ENCODE measurements around the gene CCDC43. TPM values are rescaled to one million over a fixed set of nuclear protein-coding genes. Genes with fewer than 3 reads are reported as not detected.

The CCDC43 gene
- total and polyA plus RNA-seq, 2 of the 8 experiments (the other 6 are each of a cell fraction or from before 2014, with no cell fraction given) = 4.9 to 38.1 TPM

- DNase-seq (ENCODE audit: low read depth in 1 of 2, low spot score in 2 of 2) (no peak), FAIRE-seq (no peak)
- H3K56ac ChIP-seq (replicated peaks; ENCODE audit: insufficient read length, low read depth, low read length) = no peak overlapping the region
- no peak overlapping the region; the same call in 1 of the 2 replicates for H2BK12ac ChIP-seq (ENCODE audit: low read depth, low read length)
- H3K9ac ChIP-seq (replicated peaks in 1 of 4; ENCODE audit: extremely low read depth in 1 of 4, low read depth in 3 of 4, low read length in 3 of 4) = no peak overlapping the region
- no peak overlapping the region for H3K14ac ChIP-seq (ENCODE audit: insufficient read length)
- no peaks in the 10 kb centered on the region for H4K20me1 ChIP-seq (replicated peaks in 1 of 2; ENCODE audit: control insufficient read depth in 1 of 2, insufficient read depth in 2 of 2, low read length in 2 of 2)
- no peak overlapping the region for H3K4ac ChIP-seq (replicated peaks; ENCODE audit: insufficient read length, low read depth, low read length)
- peaks cover 0 to 4% (median under 1%) of the 10 kb centered on the region in 4 experiments; a peak in 2 of 7 replicates for H3K4me1 ChIP-seq (replicated peaks in 1 of 4; ENCODE audit: control insufficient read depth in 3 of 4, insufficient read depth in 4 of 4, low read length in 3 of 4)
- H3K18ac ChIP-seq (ENCODE audit: extremely low read depth, low read length) = no peak overlapping the region
- CTCF ChIA-PET (ENCODE audit: partially characterized antibody) = interaction anchor here (1.2 to 10.8 kb wide), 9 partner anchors 10 to 275 kb away, joined by 3 to 84 read pairs (median 5); no protein-coding TSS in a partner anchor
- H3K27me3 ChIP-seq (replicated peaks in 1 of 4; ENCODE audit: control insufficient read depth in 3 of 4, extremely low read depth in 1 of 4, insufficient read depth in 3 of 4, low read length in 3 of 4) = no peaks in the 10 kb centered on the region
- H2BK5ac ChIP-seq (ENCODE audit: low read depth, low read length) = no peak overlapping the region
- POLR2A ChIA-PET (ENCODE audit: partially characterized antibody) = interaction anchor here (1.2 kb wide), 1 partner anchor 54 kb away, joined by 4 read pairs; no protein-coding TSS in a partner anchor
- H3K36me3 ChIP-seq (ENCODE audit: control insufficient read depth in 2 of 4, insufficient read depth in 4 of 4, low read length in 3 of 4) = no peaks in the 10 kb centered on the region
- no peak overlapping the region for H2BK15ac ChIP-seq (ENCODE audit: low read length)
- H2AK5ac ChIP-seq (ENCODE audit: low read depth, low read length) = no peak overlapping the region
- H3K27ac ChIP-seq (ENCODE audit: low read depth, low read length) = no peak overlapping the region
- no peak overlapping the region for H2AFZ ChIP-seq (ENCODE audit: low read length)
- no peak overlapping the region for H4K5ac ChIP-seq (ENCODE audit: insufficient read length, low read depth, low read length)
- H2BK120ac ChIP-seq (replicated peaks; ENCODE audit: low read depth, low read length) = no peak overlapping the region
- no peaks in the 10 kb centered on the region for H3K9me3 ChIP-seq (ENCODE audit: insufficient read depth in 2 of 2, low read depth in 1 of 2, low read length in 1 of 2)
- H3K23me2 ChIP-seq (ENCODE audit: low read depth, low read length) = no peaks in the 10 kb centered on the region
- H3K23ac ChIP-seq (ENCODE audit: insufficient read length) = no peak overlapping the region
- no peak overlapping the region for H2BK20ac ChIP-seq (ENCODE audit: low read length)
- H3K4me3 ChIP-seq (ENCODE audit: extremely low read depth in 1 of 4, insufficient read depth in 2 of 4, low read depth in 3 of 4, low read length in 4 of 4) = no peak overlapping the region
- WGBS, 2 experiments (ENCODE audit: extremely low coverage in 1 of 2, insufficient coverage in 1 of 2, insufficient read length in 1 of 2, insufficient replicate concordance in 2 of 2, low coverage in 1 of 2, low lambda C conversion rate in 2 of 2, missing lambda C conversion rate in 1 of 2) = 72% methylated on average over 8 of the region's 8 CpGs; no CpG with 5 or more reads in 1 of the 2 experiments
- H4K8ac ChIP-seq (ENCODE audit: extremely low read depth, insufficient read depth, low read length) = no peak overlapping the region
- H3K4me2 ChIP-seq (ENCODE audit: insufficient read depth in 1 of 2, low read depth in 2 of 2, low read length in 2 of 2) = no peak overlapping the region
- no peaks in the 10 kb centered on the region for H3K79me1 ChIP-seq (ENCODE audit: low read depth, low read length)
- H3K79me2 ChIP-seq (ENCODE audit: control insufficient read depth in 1 of 2, insufficient read depth in 2 of 2, low read length in 2 of 2) = no peaks in the 10 kb centered on the region
- no peak overlapping the region for H4K91ac ChIP-seq (replicated peaks; ENCODE audit: insufficient read length, low read length)
- TF ChIP-seq FOSL1 (IDR thresholded peaks at IDR 0.05; ENCODE audit: insufficient read depth, low read depth, low read length) = no peak
- no peak for TF ChIP-seq SP1 (IDR thresholded peaks at IDR 0.05; ENCODE audit: low read depth, low read length)
- no peak for TF ChIP-seq CTBP2 (IDR thresholded peaks at IDR 0.05; ENCODE audit: borderline replicate concordance, insufficient read depth, insufficient read length, low read length)
- no peak for TF ChIP-seq GABPA (IDR thresholded peaks at IDR 0.05; ENCODE audit: borderline replicate concordance, insufficient read depth, low read length)
- no peak for TF ChIP-seq TEAD4 (IDR thresholded peaks at IDR 0.05; ENCODE audit: low read depth, low read length)
- TF ChIP-seq MAX (IDR thresholded peaks at IDR 0.05) = no peak
- no peak for TF ChIP-seq CREB1 (IDR thresholded peaks at IDR 0.05)
- TF ChIP-seq JUND (IDR thresholded peaks at IDR 0.05; ENCODE audit: low read length) = no peak
- no peak for TF ChIP-seq BRCA1 (IDR thresholded peaks at IDR 0.05; ENCODE audit: low read depth, low read length)
- no peak for TF ChIP-seq KDM5A (IDR thresholded peaks at IDR 0.05; ENCODE audit: low read length)
- TF ChIP-seq RAD21 (IDR thresholded peaks at IDR 0.05 in 1 of 2, conservative IDR thresholded peaks at IDR 0.05 in 1 of 2; ENCODE audit: low read depth in 2 of 2, low read length in 2 of 2) = no peak
- TF ChIP-seq YY1 (IDR thresholded peaks at IDR 0.05; ENCODE audit: low read depth, low read length) = no peak
These were observed 55.6 kb downstream of the CCDC43 start for GRCh38 chr17:44633998-44634397.
